ENCODE measurements around the gene C2CD3.
A peak's percentile ranks its signal among the peaks of the same experiment; 100 is the strongest.
"Not testable (repeated sequence)": the region's sequence is repeated elsewhere in the genome, so short reads cannot be mapped to it uniquely, and the experiment has no call there.

Gene C2CD3

GRCh38 chr11:74120260-74121035 lies 50.4 kb downstream of the C2CD3 start:
- not testable (repeated sequence) for DNase-seq

DNA sequence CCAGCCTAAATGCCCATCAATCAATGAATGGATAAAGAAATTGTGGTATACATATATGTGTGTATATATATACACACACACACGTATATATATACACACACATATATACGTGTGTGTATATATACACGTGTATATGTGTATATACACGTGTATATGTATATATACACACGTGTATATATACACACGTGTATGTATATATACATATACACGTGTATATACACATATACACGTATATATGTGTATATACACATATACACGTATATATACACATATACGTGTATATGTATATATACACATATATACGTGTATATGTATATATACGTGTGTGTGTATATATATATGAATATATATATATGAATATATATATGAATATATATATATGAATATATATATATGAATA lies 54.1 kb downstream of the C2CD3 start:
- peak; percentile 22 for DNase-seq

GRCh38 chr11:74112877-74113276 lies 57.9 kb downstream of the C2CD3 start:
- no peak for DNase-seq

DNA sequence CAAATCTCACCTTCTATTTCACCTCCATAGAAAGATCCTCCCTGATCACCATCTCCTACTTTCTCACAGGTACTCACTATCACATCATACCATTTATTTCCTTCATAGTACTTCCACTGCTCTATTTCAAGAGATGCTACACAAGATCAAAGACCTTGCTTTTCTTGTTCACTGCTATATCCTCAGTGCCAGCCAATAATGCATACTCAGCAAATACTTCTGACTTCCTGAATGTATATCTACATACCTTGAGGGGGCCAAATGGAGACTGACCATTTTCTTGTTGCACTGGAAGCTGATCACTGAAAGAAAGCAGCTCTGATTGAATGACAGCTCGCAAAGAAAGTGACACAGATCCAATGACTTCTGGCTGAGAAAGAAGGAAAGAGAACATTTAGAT lies 64.7 kb downstream of the C2CD3 start:
- DNase-seq = no peak

GRCh38 chr11:74102321-74102720 lies 68.5 kb downstream of the C2CD3 start:
- no peak for DNase-seq

DNA sequence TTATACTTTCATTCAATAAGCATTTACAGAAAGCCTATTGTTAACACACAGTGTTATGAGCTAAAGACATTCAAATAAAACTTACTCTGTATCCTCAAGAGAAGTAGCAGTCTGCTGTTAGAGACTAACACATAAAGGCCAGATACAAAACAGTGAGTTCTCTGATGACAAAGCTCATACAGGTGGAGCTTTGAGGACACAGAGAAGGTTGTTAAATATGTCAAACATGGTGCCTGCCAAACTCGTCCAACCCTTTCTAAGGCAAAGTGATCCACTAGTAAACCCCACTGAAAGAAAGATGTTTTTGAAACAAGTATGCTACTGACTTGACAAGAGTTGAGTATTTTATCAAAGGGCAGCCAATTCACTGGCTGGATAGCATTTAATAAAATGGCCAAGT lies 70.1 kb downstream of the C2CD3 start:
- DNase-seq = no peak

- DNase-seq = no peak
These were observed 70.6 kb downstream of the C2CD3 start for GRCh38 chr11:74100231-74100630.

DNA sequence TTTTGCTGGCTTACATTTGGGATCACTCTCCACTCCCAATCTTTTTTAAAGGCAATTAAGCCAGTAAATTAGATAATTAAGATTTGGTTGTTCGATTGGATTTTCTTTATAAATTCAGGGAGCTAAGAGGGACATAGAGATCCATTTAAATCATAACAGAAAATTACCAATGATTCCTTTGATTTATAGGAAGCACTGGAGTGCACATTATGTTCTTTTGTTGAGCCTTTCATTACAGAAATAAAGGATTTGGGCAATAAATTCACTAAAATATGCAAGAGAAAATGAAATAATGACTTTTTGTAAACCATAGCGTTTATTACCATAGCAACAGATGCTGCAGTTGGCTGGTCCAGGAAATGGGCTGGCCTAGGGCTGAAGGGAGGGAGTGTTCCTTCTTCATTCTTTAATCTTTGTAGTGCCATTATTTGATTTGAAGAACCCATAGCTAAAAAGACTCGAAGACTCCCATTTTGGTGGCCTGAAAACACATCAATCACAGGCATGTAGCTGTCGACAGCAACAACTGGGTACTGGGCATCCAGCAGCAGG lies 73.0 kb downstream of the C2CD3 start:
- DNase-seq = no peak

GRCh38 chr11:74094393-74094792 lies 76.4 kb downstream of the C2CD3 start:
- no peak for DNase-seq

DNA sequence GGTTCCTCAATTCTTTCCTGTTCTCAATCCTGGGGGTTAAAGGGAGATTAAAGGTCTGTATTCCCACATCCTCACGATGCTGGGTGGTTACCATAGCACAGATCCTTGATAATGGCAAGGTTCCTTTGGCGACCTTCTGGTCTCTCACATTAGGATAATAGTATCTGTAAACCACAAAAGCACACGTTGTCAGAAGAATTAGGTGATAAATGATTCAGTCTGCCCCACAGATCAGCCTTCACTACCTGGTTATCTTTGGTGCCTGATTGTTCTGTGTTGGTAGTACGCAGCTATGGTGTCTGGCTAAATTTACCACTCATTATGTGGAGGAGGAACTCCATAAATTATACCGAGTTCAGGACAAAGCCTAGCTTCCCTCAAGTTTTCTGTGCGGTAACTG lies 78.4 kb downstream of the C2CD3 start:
- DNase-seq = no peak

DNA sequence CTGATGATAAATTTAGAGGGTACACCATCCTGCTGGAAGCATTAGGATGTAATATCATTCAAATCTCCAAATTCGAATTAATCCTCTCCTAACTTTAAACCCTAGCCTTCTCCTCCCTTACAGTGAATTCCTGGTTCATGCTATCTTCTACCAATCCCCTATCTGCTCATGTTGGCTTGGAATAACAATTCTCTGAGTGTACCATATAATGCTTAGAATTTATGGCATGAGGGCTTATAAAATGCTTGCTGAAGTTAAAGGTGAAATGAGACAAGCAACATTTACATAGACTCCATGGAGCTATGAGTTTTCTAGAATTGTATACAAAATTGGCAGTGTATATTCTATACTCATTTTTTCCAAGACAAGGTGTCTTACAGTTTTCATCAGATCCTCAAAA lies 79.3 kb downstream of the C2CD3 start:
- no peak for DNase-seq

GRCh38 chr11:74090701-74091100 lies 80.1 kb downstream of the C2CD3 start:
- DNase-seq = peak; percentile 61

DNA sequence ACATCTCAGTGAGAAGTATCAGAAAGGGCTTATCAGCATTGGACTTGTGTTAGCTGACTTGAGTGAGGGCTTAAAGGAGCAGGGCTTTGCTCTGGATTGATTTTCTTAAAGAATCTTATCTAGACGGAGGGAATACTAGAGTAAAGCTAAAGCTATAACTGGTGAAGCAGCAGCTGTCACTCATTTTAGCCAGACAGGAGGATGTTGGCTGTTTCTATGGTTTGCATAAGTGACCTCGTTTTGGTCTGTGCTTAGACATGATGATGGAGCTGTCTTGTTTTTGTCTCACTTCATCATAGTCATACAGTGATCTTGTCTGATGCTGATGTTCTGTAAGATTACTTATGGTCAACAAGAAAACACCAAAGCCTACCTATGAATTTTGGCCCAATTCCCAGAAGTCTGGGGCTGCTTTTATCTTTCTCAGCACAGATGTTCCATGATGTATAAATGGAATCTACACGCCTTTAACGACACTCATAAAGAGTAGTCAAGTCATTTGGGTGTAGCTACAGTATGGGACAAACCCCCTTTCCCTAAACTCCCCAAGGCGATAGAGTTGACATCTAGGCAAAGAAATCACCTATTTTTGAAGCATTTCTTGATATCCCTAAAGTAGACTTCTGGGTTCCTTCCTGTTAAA lies 84.4 kb downstream of the C2CD3 start:
- DNase-seq = no peak

GRCh38 chr11:74085542-74085892 lies 85.3 kb downstream of the C2CD3 start:
- no peak for DNase-seq

GRCh38 chr11:74084796-74085541 lies 85.8 kb downstream of the C2CD3 start:
- DNase-seq = no peak

DNA sequence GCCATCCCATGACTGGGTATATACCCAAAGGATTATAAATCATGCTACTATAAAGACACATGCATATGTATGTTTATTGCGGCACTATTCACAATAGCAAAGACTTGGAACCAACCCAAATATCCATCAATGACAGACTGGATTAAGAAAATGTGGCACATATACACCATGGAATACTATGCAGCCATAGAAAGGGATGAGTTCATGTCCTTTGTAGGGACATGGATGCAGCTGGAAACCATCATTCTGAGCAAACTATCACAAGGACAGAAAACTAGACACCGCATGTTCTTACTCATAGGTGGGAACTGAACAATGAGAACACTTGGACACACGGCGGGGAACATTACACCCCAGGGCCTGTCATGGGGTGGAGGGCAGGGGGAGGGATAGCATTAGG lies 86.9 kb downstream of the C2CD3 start:
- not testable (repeated sequence) for DNase-seq

GRCh38 chr11:74081428-74081827 lies 89.4 kb downstream of the C2CD3 start:
- no peak for DNase-seq

DNA sequence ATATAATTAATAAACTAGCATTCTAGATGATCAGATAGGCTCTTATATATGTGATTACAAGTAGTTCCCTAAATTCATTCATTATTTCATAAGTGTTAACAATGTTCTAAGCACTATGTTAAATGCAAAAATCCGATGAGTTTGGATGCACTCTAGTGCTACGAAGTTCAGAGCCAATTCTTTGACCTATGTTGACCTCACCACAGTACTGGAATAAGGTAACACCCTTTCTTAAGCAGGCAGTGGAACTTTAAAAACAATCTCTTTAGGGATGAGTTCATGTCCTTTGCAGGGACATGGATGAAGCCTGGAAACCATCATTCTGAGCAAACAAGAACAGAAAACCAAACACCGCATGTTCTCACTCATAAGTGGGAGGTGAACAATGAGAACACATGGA lies 93.6 kb downstream of the C2CD3 start:
- DNase-seq = no peak

DNA sequence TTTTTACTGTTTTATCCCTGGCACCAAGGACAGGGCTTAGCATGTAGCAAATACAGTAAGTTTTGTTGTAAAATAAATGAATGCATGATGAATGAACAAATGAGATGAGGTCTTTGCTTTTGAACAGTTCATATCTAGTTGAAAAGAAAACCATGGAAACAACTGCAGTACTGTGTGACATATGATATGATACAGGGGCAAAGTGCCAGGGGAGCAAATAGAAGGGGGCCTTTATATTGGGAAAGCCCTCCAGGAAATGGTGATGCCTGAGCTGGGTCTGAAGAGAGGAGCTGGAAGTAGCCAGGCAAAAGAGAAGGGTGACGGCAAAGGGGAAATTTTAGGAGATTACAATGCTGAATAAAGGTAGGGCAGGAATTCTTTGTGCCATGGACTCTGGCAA lies 98.1 kb downstream of the C2CD3 start:
- DNase-seq = peak; percentile 73

DNA sequence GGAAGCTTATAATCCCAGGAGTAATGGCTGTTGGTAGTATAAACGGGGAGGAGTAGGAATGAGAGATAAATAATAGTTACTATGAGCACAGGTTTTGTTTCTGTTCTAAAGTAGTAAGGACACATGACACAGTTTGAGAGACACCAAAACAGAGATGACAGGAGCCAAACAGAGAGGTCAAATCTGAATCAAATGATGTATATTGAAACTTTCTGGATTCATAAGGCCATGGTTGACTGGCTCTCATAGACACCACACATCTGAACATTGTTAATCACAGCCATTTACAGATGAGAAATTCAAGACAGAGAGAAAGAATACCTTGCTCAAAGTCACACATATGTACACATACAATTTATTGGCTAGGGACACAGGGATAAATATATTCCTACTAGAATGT lies 98.5 kb downstream of the C2CD3 start:
- DNase-seq = no peak

GRCh38 chr11:74070723-74071492 lies 99.9 kb downstream of the C2CD3 start:
- DNase-seq = peak; percentile 85

- DNase-seq = peak; percentile 91
These were observed 101.4 kb downstream of the C2CD3 start for GRCh38 chr11:74069146-74070046.
